PFSK-1 (cell line): ENCODE measurements around the gene KCNIP3.

ENCODE experiments used
- FOXP2 ChIP-seq: optimal IDR thresholded peaks from 2 replicates; pipeline ENCODE3; 2011; ENCODE audit warnings: borderline replicate concordance, control low read depth, inconsistent platforms; ENCODE audit not compliant: insufficient read depth; ENCODE audit errors: extremely low read length, extremely low read depth
- POLR2AphosphoS5 ChIP-seq: IDR thresholded peaks from 2 replicates; pipeline ENCODE4 v1.6.1; 2012; ENCODE audit warnings: low read depth, mild to moderate bottlenecking, control low read depth, low read length, moderate library complexity
- REST ChIP-seq, 2 experiments: IDR thresholded peaks; 2 replicates each; pipeline versions ENCODE4 v1.6.1 to v1.8.0; 2011 to 2012; ENCODE audit warnings: low read depth in 2 of 2, low read length in 2 of 2, control low read depth in 1 of 2, inconsistent platforms in 1 of 2, mild to moderate bottlenecking in 1 of 2, moderate library complexity in 1 of 2; ENCODE audit not compliant: insufficient read depth in 1 of 2
- SIN3A ChIP-seq: IDR thresholded peaks from 2 replicates; pipeline ENCODE4 v1.6.1; 2012; ENCODE audit warnings: mild to moderate bottlenecking, low read length, moderate library complexity, borderline replicate concordance; ENCODE audit not compliant: insufficient read depth
- TAF1 ChIP-seq: IDR thresholded peaks from 2 replicates; pipeline ENCODE4 v1.6.1; 2012; ENCODE audit warnings: low read length, control low read depth, borderline replicate concordance; ENCODE audit not compliant: insufficient read depth

The KCNIP3 gene

GRCh38 chr2:95332036-95332435 lies 34.9 kb downstream of the KCNIP3 start:
- no peak for TF ChIP-seq FOXP2
- no peak for TF ChIP-seq POLR2AphosphoS5
- TF ChIP-seq TAF1: no peak
- no peak for TF ChIP-seq REST (IDR thresholded peaks at IDR 0.05; ENCODE audit: insufficient read depth in 1 of 2, low read depth in 2 of 2, low read length in 2 of 2)
- no peak for TF ChIP-seq SIN3A

GRCh38 chr2:95333056-95333455 lies 35.9 kb downstream of the KCNIP3 start:
- TF ChIP-seq FOXP2: no peak
- no peak for TF ChIP-seq SIN3A
- no peak for TF ChIP-seq REST (IDR thresholded peaks at IDR 0.05; ENCODE audit: insufficient read depth in 1 of 2, low read depth in 2 of 2, low read length in 2 of 2)
- TF ChIP-seq TAF1: no peak

- TF ChIP-seq FOXP2: no peak
- no peak for TF ChIP-seq SIN3A
- no peak for TF ChIP-seq TAF1
- TF ChIP-seq POLR2AphosphoS5: no peak
- TF ChIP-seq REST (IDR thresholded peaks at IDR 0.05; ENCODE audit: insufficient read depth in 1 of 2, low read depth in 2 of 2, low read length in 2 of 2): no peak
These were observed 36.8 kb downstream of the KCNIP3 start for GRCh38 chr2:95333888-95334338.

GRCh38 chr2:95334916-95335641 lies 37.9 kb downstream of the KCNIP3 start:
- TF ChIP-seq POLR2AphosphoS5 (no peak), SIN3A (no peak), REST (IDR thresholded peaks at IDR 0.05; ENCODE audit: insufficient read depth in 1 of 2, low read depth in 2 of 2, low read length in 2 of 2) (no peak), TAF1 (no peak), FOXP2 (no peak)

- TF ChIP-seq FOXP2 (no peak), SIN3A (no peak), POLR2AphosphoS5 (no peak), REST (IDR thresholded peaks at IDR 0.05; ENCODE audit: insufficient read depth in 1 of 2, low read depth in 2 of 2, low read length in 2 of 2) (no peak), TAF1 (no peak)
These were observed 39.3 kb downstream of the KCNIP3 start for GRCh38 chr2:95336406-95336805.
